22Rv1 (cell line): ENCODE results near the gene KREMEN2.

Experiments used
- H3K27ac ChIP-seq: fragments of 450-650 bp; 2 replicates; pipeline ENCODE4 v1.5.1; 2017
- ZFX ChIP-seq: fragments of 450-650 bp; IDR thresholded peaks from 2 replicates; pipeline ENCODE4 v1.6.1; 2017; ENCODE audit warnings: antibody characterized with exemption, borderline replicate concordance
- TF ChIP-seq, protein P1 (sequence below): fragments of 450-650 bp; IDR thresholded peaks from 2 replicates; pipeline ENCODE4 v1.5.1; 2017; ENCODE audit warnings: mild to moderate bottlenecking

Gene KREMEN2

DNA sequence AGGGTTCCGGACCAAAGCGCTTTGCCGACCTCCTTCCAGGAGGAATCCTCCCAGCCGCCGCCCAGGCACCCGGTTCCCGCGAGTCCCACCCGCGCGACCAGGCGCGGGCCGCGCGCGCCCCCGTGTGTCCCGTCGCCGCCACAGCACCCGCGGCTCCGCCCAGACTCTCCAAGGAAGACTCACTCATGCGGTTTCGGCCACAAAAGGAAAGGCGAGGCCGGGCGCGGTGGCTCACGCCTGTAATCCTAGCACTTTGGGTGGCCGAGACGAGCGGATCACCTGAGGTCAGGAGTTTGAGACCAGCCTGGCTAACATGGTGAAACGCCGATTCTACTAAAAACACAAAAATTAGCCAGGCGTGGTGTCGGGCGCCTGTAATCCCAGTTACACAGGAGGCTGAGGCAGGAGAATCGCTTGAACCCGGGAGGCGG, 19.6 kb downstream of the KREMEN2 start:
- peak overlapping the region; percentile 41; the same call in 1 of the 2 replicates for H3K27ac ChIP-seq

DNA sequence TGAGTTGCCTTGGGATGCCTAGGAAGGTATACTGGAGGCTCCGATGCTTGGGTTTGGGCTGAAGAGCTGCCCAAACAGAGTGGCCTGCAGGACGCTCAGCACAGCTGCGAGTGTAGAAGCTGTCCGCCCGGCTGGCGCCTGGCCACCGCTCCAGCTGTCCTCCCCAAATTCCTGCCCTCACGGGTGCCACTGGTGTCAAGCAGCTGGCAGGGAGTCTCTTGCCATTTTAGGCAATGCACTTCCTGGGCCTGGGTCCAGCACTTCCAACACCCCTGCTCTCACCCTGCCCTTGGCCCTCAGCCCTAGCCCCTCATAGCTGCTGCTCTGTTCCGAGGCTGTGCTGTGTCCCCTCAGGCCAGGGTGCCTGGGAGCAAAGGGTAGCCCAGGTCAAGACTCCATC, 21.4 kb downstream of the KREMEN2 start:
- H3K27ac ChIP-seq: no peak overlapping the region
- TF ChIP-seq, protein P1, sequence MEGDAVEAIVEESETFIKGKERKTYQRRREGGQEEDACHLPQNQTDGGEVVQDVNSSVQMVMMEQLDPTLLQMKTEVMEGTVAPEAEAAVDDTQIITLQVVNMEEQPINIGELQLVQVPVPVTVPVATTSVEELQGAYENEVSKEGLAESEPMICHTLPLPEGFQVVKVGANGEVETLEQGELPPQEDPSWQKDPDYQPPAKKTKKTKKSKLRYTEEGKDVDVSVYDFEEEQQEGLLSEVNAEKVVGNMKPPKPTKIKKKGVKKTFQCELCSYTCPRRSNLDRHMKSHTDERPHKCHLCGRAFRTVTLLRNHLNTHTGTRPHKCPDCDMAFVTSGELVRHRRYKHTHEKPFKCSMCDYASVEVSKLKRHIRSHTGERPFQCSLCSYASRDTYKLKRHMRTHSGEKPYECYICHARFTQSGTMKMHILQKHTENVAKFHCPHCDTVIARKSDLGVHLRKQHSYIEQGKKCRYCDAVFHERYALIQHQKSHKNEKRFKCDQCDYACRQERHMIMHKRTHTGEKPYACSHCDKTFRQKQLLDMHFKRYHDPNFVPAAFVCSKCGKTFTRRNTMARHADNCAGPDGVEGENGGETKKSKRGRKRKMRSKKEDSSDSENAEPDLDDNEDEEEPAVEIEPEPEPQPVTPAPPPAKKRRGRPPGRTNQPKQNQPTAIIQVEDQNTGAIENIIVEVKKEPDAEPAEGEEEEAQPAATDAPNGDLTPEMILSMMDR: no peak
- TF ChIP-seq ZFX: no peak

More for the DNA sequence above, 19.6 kb downstream of the KREMEN2 start:
- TF ChIP-seq, protein P1: peak; percentile 97
- no peak for TF ChIP-seq ZFX

DNA sequence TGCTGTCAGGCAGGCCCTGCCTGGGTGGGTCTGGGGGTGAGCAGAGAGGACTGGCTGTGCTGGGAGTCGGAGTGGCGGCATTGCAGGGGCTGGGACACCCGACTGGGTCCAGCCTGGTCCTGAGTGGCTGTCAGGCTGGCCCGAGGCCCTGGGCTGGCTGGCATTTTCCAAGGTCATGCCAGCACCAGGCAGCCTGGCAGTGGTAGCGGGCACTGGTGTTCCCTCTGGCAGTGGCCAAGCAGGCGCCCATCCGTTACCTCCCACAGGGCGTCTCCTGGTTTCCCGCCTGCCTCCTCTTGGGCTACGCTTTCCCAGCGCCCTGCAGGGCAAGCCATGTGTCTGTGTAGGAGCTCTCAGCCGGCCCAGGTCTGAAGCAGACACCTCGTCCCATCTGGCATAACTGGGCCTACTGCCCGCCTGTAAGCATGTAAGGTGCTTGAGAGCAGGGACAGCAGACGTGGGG, 21.8 kb downstream of the KREMEN2 start:
- TF ChIP-seq, protein P1: no peak
- no peak for TF ChIP-seq ZFX
- H3K27ac ChIP-seq: no peak overlapping the region

DNA sequence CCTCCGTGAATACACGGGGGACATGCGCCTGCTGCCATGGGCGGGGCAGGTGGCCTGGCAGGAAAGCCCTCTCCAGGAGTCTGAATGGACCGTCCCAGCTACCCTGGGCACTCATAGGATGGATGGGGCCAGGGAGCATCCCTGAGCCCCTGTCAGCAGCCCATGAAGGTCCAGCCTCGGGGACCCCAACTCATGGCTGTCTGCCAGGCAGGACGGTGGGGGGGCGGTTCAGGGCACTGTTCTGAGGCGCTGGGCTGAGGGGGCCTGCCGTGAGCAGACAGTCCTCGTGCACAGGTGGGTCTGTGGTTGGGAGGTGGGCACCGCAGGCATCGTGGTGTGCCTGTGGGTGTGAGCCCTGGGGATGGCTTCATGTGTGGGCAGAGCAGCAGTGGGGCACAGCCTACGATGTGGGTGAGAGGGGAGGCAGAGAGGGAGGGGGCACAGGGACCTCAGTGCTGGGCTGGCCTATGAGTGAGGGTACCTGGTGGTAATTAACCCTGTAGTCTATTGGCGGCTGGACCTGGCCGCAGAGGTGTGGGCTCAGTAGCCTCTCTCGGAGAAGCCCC, 22.6 kb downstream of the KREMEN2 start:
- TF ChIP-seq ZFX: no peak
- TF ChIP-seq, protein P1: no peak
- H3K27ac ChIP-seq: no peak overlapping the region

DNA sequence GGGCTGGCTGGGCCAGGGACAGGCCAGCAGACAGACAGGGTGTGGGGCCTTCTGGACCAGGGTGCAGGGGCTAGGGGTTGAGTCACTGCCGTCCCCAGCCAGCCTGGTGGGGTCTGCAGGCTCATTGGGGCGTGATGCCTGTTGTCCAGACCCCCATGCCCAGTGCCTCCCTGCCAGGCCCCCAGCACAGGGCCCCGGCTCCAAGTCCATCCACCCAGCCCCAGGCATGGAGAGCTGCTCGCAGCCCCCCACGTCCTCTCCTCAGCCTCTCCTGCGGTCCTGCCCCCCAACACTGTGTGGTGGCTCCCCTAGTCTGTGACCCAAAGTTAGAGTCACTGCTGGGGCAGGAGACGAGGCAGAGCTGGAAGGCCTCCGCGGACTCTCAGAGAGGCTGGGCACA, 23.2 kb downstream of the KREMEN2 start:
- no peak overlapping the region for H3K27ac ChIP-seq

DNA sequence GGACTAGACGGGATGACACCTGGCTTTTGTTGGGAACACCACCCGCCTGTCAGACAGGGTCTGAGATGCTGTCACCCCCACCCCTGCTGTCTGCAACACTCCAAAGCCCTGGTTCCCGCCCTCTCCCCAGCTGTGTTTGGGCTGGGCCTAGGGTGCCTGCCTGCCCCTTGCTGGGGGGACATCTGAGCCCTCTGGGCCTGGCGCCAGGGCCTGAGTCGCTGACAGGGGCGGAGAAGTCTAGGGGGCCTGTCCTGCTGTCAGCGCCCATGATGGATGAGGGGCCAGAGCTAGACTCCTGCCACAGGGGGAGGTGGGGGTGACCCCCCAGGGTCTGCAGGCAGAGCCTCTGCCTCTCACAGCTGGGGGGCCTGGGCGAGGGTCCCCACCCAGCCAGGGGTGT, 23.8 kb downstream of the KREMEN2 start:
- no peak overlapping the region for H3K27ac ChIP-seq
- TF ChIP-seq ZFX: no peak
- TF ChIP-seq, protein P1: no peak

More for the DNA sequence above, 23.2 kb downstream of the KREMEN2 start:
- TF ChIP-seq, protein P1: no peak
- TF ChIP-seq ZFX: no peak

DNA sequence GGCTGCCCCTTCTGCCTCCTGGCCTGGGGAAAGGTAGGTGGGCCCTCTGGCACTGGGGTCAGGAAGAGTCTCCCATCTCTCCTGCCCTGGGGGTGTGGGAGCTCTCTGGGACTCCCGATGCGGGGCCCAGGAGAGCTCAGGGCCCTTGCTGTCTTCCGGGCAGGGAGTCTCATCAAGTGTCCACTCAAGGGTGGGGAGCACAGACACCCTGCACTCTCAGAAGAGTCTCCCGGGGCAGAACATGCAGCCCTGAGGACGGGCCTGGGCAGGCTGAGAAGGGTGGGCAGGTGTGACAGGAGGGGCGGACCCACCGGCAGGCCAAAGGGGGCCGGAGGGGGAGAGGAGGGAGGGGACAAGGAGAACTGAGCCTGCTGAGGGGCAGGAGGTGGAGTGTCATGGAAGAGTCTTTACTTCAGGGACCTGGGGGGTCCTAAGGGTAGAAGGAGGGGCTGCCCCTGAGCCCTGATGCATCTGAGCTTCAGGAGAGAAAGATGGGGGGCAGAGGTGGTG, 24.6 kb downstream of the KREMEN2 start:
- no peak overlapping the region for H3K27ac ChIP-seq
- TF ChIP-seq, protein P1: no peak
- TF ChIP-seq ZFX: no peak
